ENCODE data around the gene SLU7.
A peak's percentile ranks its signal among the peaks of the same experiment; 100 is the strongest.
"Not testable (repeated sequence)": the region's sequence is repeated elsewhere in the genome, so short reads cannot be mapped to it uniquely, and the experiment has no call there.

Gene SLU7

DNA sequence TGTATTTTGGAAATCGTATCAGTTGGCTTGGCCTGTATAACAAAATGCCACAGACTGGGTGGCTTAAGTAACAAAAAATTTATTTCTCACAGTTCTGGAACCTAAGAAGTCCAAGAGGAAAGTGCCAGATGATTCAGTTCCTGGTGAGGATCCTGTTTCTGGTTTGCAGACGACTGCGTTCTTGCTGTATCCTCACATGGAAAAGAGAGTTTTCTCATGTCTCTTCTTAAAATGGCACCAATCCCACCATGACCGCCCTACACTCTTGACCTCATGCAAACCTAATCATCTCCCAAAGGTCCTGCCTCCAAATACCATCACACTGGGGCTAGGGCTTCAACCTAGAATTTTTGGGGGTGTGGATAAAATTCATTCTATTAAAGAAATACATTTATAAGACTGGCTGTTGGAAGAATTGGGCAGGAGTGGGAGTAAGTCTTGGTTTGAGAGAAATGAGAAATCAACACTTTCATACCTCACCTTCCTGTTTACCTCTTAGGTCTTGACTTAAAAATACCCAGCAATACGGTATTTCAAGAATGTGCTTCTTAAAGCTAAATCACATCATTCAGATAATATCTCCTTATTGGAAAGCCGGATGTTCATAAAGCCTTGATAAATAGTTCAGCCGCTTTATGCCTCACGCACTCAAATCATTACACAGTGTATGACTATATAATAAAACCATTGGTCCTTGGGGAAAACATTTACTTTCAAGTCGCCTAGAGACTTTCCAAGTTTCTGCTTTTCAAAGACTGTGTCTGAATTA, 31.5 kb upstream of the SLU7 start:
- no peak for DNase-seq (ENCODE audit: low spot score)

DNA sequence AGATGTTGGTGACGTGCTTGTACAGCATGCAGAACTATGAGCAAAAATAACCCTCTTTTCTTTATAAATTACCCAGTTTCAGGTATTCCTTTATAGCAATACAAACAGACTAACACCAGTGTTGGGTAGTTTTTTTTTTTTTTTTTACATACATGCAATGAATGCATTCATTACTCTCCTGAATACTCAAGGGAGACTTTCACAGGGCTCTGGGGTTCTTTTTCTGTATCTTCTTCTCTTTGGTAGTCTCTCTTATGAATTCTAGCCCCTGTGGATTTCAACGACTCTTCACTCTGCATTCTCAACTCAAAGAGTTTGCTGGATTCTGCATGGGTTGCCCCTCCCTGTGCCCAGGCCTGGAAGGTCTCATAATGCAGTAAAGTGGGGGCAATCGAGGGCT, 30.6 kb upstream of the SLU7 start:
- no peak for DNase-seq (ENCODE audit: low spot score)

GRCh38 chr5:160448886-160449285, 30.0 kb upstream of the SLU7 start:
- no peak for DNase-seq (ENCODE audit: low spot score)

DNA sequence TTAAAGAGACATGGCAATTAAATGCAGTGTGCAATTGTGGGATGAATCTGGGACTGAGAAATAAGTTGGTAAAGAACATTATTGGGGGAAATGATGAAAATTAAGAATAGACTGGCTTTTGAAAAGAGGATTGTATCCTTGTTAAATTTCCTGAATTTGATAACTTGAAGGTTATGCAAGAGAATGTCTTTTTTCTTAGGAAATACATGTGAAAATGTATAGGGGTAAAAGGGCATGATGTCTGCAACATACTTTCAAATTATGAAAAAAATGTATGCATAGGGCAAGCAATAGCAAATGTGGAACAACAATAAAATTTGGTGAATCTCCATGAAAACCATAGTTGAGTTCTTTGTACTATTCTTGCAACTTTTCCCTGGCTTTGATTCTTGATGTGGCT, 26.9 kb upstream of the SLU7 start:
- no peak for DNase-seq (ENCODE audit: low spot score)

DNA sequence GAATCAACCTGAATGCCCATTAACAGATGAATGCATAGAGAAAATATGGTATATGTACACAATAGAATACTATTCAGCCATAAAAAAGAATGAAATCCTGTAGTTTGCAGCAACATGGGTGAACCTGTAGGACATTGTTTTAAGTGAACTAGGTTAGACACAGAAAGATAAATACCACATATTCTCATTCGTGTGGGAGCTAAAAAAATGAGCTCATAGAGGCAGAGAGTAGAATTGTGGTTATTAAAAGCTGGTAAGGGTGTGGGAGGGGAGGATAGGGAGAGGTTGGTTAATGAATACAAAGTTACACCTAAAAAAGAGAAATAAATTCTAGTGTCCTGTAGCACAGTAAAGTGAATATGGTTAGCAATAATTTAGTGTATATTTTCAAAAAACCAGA, 26.3 kb upstream of the SLU7 start:
- no peak for DNase-seq (ENCODE audit: low spot score)

DNA sequence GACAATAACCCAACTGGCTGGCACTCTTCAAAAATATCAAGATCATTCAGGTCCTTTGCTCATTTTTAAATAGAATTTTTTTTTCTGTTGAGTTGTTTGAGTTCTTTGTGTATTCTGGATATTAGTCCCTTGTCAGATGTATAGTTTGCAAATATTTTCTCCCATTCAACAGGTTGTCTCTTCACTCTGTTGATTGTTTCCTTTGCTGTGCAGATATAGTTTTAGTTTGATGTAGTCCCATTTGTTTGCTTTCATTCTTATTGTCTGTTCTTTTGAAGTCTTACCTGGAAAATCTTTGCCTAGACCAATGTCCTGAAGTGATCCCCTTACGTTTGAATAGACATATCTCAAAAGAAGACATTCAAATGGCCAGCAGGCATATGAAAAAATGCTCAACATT, 25.5 kb upstream of the SLU7 start:
- no peak for DNase-seq (ENCODE audit: low spot score)

DNA sequence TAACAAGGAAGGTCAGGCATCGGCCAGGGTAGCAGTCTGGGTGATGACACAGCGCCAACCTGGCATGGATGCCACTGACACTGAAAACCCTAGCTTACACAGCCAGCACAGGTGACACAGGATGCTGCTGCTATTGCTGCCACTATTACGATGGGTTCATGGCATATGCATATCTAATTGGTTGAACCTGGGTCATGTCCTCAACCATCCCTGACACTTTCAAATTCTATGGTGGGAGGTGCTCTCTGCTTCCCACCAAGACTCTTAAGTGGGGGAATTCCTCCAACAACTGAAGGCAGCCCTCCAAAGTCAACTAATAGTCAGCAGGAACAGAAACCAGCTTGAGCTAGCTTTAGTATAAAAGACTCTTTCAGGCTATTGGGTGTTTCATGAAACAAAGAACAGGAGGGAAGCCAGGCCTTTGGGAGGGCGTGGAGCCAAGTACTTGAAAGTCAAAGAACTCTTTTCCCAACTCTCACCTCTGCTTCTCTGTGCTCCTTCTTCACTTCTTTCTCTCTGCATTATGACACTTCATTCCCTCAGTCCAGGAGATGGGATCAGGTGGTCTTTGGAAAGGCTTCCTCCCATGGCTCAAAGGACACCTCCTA, 24.0 kb upstream of the SLU7 start:
- DNase-seq (ENCODE audit: low spot score), result no peak

DNA sequence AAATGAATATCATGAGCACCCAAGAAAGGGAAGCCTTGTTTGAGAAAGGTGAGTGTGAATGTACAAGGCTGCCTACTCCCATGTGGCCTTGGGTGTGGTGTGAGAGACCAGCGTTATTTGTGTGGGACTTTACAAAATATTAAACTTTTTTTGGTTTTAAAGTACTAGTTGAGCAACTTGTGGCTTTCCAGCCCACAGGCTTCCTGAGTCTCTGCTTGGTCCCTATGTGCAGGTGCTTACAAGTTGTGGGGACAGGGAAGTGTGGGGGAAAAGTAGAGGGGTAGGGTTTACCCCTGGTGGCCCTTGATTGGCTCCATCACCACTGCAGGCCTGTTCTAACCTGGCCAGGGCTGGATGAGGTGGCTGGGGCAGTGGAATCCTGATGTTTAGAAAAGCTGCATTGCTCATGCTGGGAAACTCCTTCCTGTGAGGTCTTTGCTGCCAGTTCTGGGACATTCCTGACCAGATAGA, 22.5 kb upstream of the SLU7 start:
- no peak for DNase-seq (ENCODE audit: low spot score)

DNA sequence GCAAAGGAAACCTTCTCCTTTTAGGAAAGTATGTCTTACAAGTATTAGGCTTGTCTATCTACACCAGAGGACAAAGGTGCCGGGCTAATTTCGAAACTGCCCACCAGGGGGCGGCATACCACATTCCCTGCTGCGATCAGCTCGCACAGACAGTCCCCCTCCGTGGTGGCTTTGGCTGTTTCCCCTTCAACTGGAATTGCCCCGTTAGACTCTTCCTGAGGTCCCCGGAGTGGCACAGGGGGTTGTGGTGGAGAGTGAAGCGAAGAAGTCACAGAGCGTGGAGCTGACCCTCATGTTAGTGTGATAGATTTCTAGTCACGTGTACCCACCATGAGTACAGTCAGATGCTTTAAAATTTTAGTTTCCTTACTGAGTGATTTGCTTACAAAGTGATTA, 20.3 kb upstream of the SLU7 start:
- DNase-seq (ENCODE audit: low spot score), result peak; percentile 91

GRCh38 chr5:160438316-160439204, 19.7 kb upstream of the SLU7 start:
- DNase-seq (ENCODE audit: low spot score), result peak; percentile 76

DNA sequence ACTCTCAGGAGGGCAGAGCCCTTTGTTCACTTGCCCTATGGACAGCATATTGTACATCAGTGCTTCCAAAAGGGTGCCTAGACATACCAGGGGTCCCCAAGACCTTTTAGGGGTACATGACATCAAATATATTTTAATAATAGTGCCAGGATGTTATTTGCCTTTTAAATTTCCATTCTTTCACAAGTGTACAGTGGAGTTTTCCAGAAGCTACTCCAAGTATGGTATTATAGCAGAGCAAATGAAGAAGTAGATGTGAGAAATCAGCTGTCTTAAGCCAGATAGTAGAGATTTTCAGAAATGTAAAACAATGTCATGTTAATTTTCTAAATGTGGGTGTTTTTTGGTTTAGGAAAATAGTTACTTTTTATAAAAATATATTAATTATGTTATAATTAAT, 18.4 kb upstream of the SLU7 start:
- DNase-seq (ENCODE audit: low spot score), result no peak

- DNase-seq (ENCODE audit: low spot score), result not testable (repeated sequence)
These were observed 17.8 kb upstream of the SLU7 start for GRCh38 chr5:160436661-160437060.

- no peak for DNase-seq (ENCODE audit: low spot score)
These were observed 17.1 kb upstream of the SLU7 start for GRCh38 chr5:160436017-160436416.

GRCh38 chr5:160435532-160435931, 16.7 kb upstream of the SLU7 start:
- no peak for DNase-seq (ENCODE audit: low spot score)

DNA sequence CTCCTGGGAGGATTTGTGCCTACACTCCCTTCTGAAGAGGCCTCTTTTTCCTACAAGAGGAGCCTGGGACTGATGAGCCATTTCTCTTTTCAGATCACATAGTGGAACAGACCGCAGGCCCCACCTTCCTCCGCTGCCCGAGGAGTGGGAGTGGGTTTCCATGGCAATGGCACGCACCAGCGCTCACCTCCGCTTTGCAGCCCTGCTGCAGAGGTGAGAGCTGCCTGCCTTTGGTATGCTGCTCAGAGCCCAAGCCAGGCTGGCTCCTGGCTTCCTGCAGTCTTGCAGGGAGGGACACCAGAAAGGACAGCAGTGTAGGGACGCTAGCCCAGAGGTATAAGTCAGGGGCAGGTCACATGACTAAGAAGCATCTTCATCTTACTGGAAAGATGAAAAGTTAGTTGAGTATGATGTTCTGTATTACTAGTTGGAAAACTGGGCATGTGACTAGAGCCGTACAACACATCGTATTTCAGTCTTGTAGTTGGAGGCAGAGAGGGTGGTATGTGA, 15.2 kb upstream of the SLU7 start:
- no peak for DNase-seq (ENCODE audit: low spot score)

DNA sequence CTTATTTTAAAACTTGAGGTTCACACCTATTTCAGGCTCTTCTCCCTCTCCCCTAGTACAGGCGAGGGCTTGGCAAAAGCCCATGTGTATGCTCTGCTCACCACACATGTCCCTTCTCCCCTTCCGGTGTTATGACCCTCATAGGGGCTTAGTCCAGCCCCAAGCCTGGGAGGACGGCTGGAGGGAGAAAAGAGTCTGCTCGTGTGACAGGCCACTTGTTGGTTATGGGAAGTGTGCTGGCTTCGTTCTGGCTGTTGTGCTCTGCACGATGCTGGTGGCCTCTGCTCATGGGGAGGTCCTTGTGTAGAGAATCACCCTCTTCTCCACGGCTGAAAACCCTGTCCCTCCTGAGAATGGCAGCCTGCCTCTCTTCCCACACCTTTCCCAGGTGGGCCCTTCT, 13.9 kb upstream of the SLU7 start:
- DNase-seq (ENCODE audit: low spot score), result no peak

- DNase-seq (ENCODE audit: low spot score), result no peak
These were observed 13.3 kb upstream of the SLU7 start for GRCh38 chr5:160432196-160432595.

DNA sequence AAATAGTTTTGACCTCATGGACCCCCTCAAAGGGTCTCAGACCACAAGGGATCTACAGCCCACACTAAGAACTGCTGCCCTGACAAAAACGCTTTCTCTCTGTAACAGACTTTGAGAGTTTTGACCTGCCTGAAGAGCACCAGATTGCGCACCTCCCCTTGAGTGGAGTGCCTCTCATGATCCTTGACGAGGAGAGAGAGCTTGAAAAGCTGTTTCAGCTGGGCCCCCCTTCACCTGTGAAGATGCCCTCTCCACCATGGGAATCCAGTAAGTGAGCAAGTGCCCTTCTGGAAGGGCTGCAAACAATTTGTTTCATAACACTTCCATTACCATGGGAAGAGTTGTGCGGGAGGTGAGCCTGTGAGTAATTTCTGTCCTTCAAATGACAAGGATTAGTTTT, 8.7 kb upstream of the SLU7 start:
- DNase-seq (ENCODE audit: low spot score), result no peak

DNA sequence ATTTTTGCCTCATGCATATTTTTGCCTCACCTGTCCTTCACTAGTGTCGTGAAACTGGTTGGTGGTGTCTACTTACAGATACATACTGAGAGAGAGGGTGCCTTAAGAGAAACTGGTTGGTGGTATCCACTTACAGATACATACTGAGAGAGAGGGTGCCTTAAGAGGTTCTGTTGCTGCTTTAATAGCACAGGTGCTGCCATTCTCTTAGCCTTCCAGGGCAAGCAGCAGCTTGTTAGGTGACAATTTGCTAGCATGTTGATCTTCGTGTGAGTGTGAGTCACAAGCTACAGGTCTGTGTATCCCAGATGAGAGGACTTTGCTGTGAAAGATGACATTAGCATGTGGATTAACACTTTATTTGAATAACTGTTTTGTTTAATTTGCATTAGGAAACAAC, 4.2 kb upstream of the SLU7 start:
- peak; percentile 34 for DNase-seq (ENCODE audit: low spot score)

- peak; percentile 90 for DNase-seq (ENCODE audit: low spot score)
These were observed 2.9 kb upstream of the SLU7 start, which contains the start of gene PTTG1 for GRCh38 chr5:160421625-160422258. TSS of gene PTTG1 (plus strand) at chr5:160421855. CDS start at chr5:160422313, 458 bp downstream.

DNA sequence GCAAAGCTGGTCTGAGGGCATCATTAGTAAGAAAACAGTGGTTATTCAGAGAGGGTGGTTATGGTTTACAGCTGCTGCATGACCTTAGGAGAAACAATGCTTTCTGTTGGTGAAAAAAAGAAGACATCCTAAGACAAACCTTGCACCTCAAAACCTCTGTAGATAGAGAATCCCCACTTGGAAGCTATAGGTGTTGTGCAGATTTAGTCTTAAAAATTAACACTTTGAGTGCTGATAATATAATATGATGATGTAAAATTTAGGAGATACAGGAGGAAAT, 1.4 kb upstream of the SLU7 start:
- DNase-seq (ENCODE audit: low spot score), result no peak
